HG03139 (cell line): Measurements from ENCODE around the gene NEDD4L.
A peak's percentile ranks its signal among the peaks of the same experiment; 100 is the strongest.

Experiments used
- ATAC-seq: cut with Tn5 transposase; IDR thresholded peaks from one replicate; pipeline ENCODE4 v1.9.1; 2021; ENCODE audit not compliant: unreplicated experiment

The NEDD4L gene

GRCh38 chr18:58204776-58205442 lies 160.9 kb downstream of the NEDD4L start:
- ATAC-seq, result no peak

- ATAC-seq, result no peak
Measured at GRCh38 chr18:58205443-58206160, 161.6 kb downstream of the NEDD4L start.

- no peak for ATAC-seq
Measured at GRCh38 chr18:58207520-58208152, 163.6 kb downstream of the NEDD4L start.

- no peak for ATAC-seq
Measured at GRCh38 chr18:58208207-58208932, 164.3 kb downstream of the NEDD4L start.

- ATAC-seq, result no peak
Measured at GRCh38 chr18:58209326-58209725, 165.3 kb downstream of the NEDD4L start.

GRCh38 chr18:58211510-58211909 lies 167.5 kb downstream of the NEDD4L start:
- ATAC-seq, result no peak

- ATAC-seq, result no peak
Measured at GRCh38 chr18:58212274-58212673, 168.2 kb downstream of the NEDD4L start.

GRCh38 chr18:58213440-58213839 lies 169.4 kb downstream of the NEDD4L start:
- no peak for ATAC-seq

GRCh38 chr18:58215011-58215410 lies 171.0 kb downstream of the NEDD4L start:
- ATAC-seq, result no peak

- ATAC-seq, result no peak
Measured at GRCh38 chr18:58216071-58216481, 172.1 kb downstream of the NEDD4L start.

GRCh38 chr18:58217052-58217451 lies 173.0 kb downstream of the NEDD4L start:
- ATAC-seq, result no peak

GRCh38 chr18:58218117-58218516 lies 174.1 kb downstream of the NEDD4L start:
- no peak for ATAC-seq

- ATAC-seq, result no peak
Measured at GRCh38 chr18:58221060-58221725, 177.2 kb downstream of the NEDD4L start.

GRCh38 chr18:58222432-58223125 lies 178.6 kb downstream of the NEDD4L start:
- ATAC-seq, result no peak

- ATAC-seq, result no peak
Measured at GRCh38 chr18:58223717-58224424, 179.8 kb downstream of the NEDD4L start.

GRCh38 chr18:58224425-58224750 lies 180.4 kb downstream of the NEDD4L start:
- no peak for ATAC-seq

GRCh38 chr18:58225101-58225500 lies 181.1 kb downstream of the NEDD4L start:
- ATAC-seq, result peak; percentile 52

GRCh38 chr18:58226429-58226828 lies 182.4 kb downstream of the NEDD4L start:
- no peak for ATAC-seq

GRCh38 chr18:58227361-58227930 lies 183.4 kb downstream of the NEDD4L start:
- no peak for ATAC-seq

GRCh38 chr18:58228176-58228575 lies 184.2 kb downstream of the NEDD4L start:
- ATAC-seq, result no peak
